ENCODE data around the gene ZNF787.
"Not testable (repeated sequence)": the region's sequence is repeated elsewhere in the genome, so short reads cannot be mapped to it uniquely, and the experiment has no call there.

ZNF787 gene

DNA sequence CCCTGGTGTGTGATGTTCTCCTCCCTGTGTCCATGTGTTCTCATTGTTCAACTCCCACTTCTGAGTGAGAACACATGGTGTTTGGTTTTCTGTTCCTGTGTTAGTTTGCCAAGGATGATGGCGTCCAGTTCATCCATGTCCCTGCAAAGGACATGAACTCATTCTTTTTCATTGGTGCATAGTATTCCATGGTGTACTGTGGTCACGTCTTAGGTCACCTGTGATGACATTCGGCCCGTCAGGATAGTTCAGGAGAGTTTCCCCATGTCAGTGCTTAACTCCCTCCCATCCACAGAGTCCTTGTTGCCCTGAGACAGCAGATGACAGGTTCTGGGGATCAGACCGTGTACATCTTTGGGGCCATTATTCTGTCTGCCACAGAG, 28.6 kb upstream of the ZNF787 start:
- ATAC-seq = no peak
- TF ChIP-seq PPARA (CRISPR knock-in tag; IDR thresholded peaks at IDR 0.05; ENCODE audit: borderline replicate concordance) (no peak), POU6F1 (CRISPR knock-in tag; IDR thresholded peaks at IDR 0.05; ENCODE audit: borderline replicate concordance, low read depth) (no peak), ZNF565 (CRISPR knock-in tag; conservative IDR thresholded peaks at IDR 0.05; ENCODE audit: low read depth) (no peak), ZNF70 (CRISPR knock-in tag; IDR thresholded peaks at IDR 0.05) (no peak)
- TF ChIP-seq, protein P1, sequence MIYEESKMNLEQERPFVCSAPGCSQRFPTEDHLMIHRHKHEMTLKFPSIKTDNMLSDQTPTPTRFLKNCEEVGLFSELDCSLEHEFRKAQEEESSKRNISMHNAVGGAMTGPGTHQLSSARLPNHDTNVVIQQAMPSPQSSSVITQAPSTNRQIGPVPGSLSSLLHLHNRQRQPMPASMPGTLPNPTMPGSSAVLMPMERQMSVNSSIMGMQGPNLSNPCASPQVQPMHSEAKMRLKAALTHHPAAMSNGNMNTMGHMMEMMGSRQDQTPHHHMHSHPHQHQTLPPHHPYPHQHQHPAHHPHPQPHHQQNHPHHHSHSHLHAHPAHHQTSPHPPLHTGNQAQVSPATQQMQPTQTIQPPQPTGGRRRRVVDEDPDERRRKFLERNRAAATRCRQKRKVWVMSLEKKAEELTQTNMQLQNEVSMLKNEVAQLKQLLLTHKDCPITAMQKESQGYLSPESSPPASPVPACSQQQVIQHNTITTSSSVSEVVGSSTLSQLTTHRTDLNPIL (CRISPR knock-in tag; IDR thresholded peaks at IDR 0.05; ENCODE audit: low read depth) = no peak

DNA sequence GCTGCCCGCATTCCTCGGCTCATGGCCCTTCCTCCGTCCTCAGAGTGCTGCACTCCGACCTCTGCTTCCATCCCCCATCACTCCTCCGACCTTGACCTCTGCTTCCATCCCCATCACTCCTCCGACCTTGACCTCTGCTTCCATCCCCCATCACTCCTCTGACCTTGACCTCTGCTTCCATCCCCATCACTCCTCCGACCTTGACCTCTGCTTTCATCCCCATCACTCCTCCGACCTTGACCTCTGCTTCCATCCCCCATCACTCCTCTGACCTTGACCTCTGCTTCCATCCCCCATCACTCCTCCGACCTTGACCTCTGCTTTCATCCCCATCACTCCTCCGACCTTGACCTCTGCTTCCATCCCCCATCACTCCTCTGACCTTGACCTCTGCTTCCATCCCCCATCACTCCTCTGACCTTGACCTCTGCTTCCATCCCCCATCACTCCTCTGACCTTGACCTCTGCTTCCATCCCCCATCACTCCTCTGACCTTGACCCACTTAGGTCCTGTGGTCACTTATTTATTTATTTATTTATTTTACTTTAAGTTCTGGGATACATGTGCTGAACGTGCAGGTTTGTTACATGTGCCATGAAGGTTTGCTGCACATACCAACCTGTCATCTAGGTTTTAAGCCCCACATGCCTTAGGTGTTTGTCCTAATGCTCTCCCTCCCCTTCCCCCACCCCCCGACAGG, 28.0 kb upstream of the ZNF787 start:
- not testable (repeated sequence) for ATAC-seq

- no peak for ATAC-seq
Measured at GRCh38 chr19:56148096-56148495, 27.0 kb upstream of the ZNF787 start.

DNA sequence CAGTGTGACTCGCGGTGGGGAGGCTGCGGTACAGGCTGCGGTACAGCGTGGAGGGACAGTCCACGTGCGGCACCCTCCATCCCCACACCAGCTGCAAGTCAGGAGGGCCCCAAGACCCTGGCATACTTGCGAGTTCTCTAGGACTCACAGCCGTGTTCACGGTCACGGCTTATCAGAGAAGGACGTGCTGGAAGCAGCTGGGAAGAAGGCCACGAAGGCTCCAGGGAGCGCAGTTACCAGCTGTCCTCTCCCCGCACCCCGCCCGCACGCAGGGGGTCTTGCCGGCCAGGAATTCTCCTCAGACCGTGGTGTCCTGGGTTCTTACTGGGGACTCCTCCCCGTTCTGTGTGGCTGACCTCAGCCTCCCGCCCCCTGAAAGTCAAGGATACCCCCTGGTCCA, 26.2 kb upstream of the ZNF787 start:
- TF ChIP-seq, protein P1 (CRISPR knock-in tag; IDR thresholded peaks at IDR 0.05; ENCODE audit: low read depth) = no peak
- TF ChIP-seq ZC3H10 (CRISPR knock-in tag; IDR thresholded peaks at IDR 0.05) (no peak), ISL1 (CRISPR knock-in tag; IDR thresholded peaks at IDR 0.05) (no peak), CSDC2 (CRISPR knock-in tag; IDR thresholded peaks at IDR 0.05) (no peak), SNAI2 (CRISPR knock-in tag; IDR thresholded peaks at IDR 0.05) (no peak), GLIS3 (CRISPR knock-in tag; IDR thresholded peaks at IDR 0.05) (no peak), ARNTL (CRISPR knock-in tag; IDR thresholded peaks at IDR 0.05; ENCODE audit: borderline replicate concordance, low read depth) (no peak), POU6F1 (CRISPR knock-in tag; IDR thresholded peaks at IDR 0.05; ENCODE audit: borderline replicate concordance, low read depth) (no peak), ESRRG (CRISPR knock-in tag; IDR thresholded peaks at IDR 0.05) (no peak), OSR1 (CRISPR knock-in tag; IDR thresholded peaks at IDR 0.05) (no peak), RARB (CRISPR knock-in tag; IDR thresholded peaks at IDR 0.05) (no peak), ZNF70 (CRISPR knock-in tag; IDR thresholded peaks at IDR 0.05) (no peak), ZNF8 (CRISPR knock-in tag; IDR thresholded peaks at IDR 0.05) (no peak), TOX (CRISPR knock-in tag; IDR thresholded peaks at IDR 0.05; ENCODE audit: borderline replicate concordance) (no peak)
- TF ChIP-seq, protein P2, sequence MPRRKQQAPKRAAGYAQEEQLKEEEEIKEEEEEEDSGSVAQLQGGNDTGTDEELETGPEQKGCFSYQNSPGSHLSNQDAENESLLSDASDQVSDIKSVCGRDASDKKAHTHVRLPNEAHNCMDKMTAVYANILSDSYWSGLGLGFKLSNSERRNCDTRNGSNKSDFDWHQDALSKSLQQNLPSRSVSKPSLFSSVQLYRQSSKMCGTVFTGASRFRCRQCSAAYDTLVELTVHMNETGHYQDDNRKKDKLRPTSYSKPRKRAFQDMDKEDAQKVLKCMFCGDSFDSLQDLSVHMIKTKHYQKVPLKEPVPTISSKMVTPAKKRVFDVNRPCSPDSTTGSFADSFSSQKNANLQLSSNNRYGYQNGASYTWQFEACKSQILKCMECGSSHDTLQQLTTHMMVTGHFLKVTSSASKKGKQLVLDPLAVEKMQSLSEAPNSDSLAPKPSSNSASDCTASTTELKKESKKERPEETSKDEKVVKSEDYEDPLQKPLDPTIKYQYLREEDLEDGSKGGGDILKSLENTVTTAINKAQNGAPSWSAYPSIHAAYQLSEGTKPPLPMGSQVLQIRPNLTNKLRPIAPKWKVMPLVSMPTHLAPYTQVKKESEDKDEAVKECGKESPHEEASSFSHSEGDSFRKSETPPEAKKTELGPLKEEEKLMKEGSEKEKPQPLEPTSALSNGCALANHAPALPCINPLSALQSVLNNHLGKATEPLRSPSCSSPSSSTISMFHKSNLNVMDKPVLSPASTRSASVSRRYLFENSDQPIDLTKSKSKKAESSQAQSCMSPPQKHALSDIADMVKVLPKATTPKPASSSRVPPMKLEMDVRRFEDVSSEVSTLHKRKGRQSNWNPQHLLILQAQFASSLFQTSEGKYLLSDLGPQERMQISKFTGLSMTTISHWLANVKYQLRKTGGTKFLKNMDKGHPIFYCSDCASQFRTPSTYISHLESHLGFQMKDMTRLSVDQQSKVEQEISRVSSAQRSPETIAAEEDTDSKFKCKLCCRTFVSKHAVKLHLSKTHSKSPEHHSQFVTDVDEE (CRISPR knock-in tag; IDR thresholded peaks at IDR 0.05) = no peak
- TF ChIP-seq, protein P3, sequence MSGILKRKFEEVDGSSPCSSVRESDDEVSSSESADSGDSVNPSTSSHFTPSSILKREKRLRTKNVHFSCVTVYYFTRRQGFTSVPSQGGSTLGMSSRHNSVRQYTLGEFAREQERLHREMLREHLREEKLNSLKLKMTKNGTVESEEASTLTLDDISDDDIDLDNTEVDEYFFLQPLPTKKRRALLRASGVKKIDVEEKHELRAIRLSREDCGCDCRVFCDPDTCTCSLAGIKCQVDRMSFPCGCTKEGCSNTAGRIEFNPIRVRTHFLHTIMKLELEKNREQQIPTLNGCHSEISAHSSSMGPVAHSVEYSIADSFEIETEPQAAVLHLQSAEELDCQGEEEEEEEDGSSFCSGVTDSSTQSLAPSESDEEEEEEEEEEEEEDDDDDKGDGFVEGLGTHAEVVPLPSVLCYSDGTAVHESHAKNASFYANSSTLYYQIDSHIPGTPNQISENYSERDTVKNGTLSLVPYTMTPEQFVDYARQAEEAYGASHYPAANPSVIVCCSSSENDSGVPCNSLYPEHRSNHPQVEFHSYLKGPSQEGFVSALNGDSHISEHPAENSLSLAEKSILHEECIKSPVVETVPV (CRISPR knock-in tag; IDR thresholded peaks at IDR 0.05) = no peak
- ATAC-seq = no peak

More at GRCh38 chr19:56148096-56148495, 27.0 kb upstream of the ZNF787 start:
- TF ChIP-seq SNAI2 (CRISPR knock-in tag; IDR thresholded peaks at IDR 0.05) (no peak), TCF4 (CRISPR knock-in tag; IDR thresholded peaks at IDR 0.05; ENCODE audit: borderline replicate concordance) (no peak)

All from SK-N-SH treated with all-trans-retinoic acid at 6 μM for 48 hours (cell line).